ENCODE results near the gene GPI. TPM values are rescaled to one million over a fixed set of nuclear protein-coding genes. Genes with fewer than 3 reads are reported as not detected.
"Not testable (repeated sequence)": the region's sequence is repeated elsewhere in the genome, so short reads cannot be mapped to it uniquely, and the experiment has no call there.

The GPI gene
- total and polyA plus RNA-seq, 10 donors = 57.5 to 257 (median 161) TPM

DNA sequence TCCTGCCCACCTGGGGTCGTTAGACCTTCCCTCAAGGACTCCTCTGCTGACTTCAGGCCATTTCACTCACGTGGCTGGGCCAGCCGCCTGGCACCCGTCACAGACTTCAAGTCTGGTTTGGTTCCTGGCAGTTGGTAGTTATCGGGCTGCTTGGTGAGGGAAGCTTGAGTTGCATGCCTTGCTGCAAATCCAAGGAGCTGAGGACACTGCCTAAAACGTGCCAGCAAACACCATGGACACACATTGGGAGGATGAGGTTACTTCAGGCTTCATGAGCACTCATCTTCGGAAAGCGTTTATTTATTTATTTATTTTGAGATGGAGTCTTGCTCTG, 2.6 kb downstream of the GPI start:
- 70 to 97% (median 81%) methylated on average over 8 of the region's 8 CpGs for WGBS, 5 donors

DNA sequence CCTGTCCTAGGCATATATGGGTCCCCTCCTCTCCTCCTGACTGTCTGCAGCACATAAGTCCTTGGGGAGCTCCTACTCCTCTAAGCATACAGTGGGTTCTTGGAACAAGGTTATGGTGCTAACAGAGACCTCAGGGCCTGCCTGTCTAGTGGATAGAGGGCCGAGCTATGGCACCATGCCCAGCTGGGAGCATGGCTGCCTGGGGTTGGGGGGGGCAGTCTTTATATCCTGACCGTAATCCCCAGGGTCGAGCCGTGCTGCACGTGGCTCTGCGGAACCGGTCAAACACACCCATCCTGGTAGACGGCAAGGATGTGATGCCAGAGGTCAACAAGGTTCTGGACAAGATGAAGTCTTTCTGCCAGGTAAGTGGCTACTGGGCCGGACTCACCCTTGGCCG, 3.3 kb downstream of the GPI start:
- no peak for DNase-seq
- intact Hi-C loops (cut with DNase I; ENCODE audit: low total_unique reads) = no loop called here
- Histone ChIP-seq H3K4me1 (peaks cover 11 to 63% (median 32%) of the 10 kb centered on the region in 6 donors), H3K27ac (no peak overlapping the region), H3K9me3 (no peaks in the 10 kb centered on the region), H3K27me3 (replicated peaks in 1 of 7) (no peaks in the 10 kb centered on the region), H3K4me3 (no peak overlapping the region), H3K36me3 (peaks cover 0 to 69% (median 50%) of the 10 kb centered on the region in 6 donors)
- TF ChIP-seq POLR2AphosphoS5 (IDR thresholded peaks at IDR 0.05) (no peak), POLR2A (IDR thresholded peaks at IDR 0.05) (no peak)
- TF ChIP-seq, protein P1, sequence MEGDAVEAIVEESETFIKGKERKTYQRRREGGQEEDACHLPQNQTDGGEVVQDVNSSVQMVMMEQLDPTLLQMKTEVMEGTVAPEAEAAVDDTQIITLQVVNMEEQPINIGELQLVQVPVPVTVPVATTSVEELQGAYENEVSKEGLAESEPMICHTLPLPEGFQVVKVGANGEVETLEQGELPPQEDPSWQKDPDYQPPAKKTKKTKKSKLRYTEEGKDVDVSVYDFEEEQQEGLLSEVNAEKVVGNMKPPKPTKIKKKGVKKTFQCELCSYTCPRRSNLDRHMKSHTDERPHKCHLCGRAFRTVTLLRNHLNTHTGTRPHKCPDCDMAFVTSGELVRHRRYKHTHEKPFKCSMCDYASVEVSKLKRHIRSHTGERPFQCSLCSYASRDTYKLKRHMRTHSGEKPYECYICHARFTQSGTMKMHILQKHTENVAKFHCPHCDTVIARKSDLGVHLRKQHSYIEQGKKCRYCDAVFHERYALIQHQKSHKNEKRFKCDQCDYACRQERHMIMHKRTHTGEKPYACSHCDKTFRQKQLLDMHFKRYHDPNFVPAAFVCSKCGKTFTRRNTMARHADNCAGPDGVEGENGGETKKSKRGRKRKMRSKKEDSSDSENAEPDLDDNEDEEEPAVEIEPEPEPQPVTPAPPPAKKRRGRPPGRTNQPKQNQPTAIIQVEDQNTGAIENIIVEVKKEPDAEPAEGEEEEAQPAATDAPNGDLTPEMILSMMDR (IDR thresholded peaks at IDR 0.05 in 8 of 11, conservative IDR thresholded peaks at IDR 0.05 in 3 of 11) = no peak
- 75 to 95% (median 83%) methylated on average over 9 to 10 of the region's 10 CpGs for WGBS, 5 donors

More for the DNA sequence above, 2.6 kb downstream of the GPI start:
- intact Hi-C loops (cut with DNase I; ENCODE audit: low total_unique reads) = no loop called here
- Histone ChIP-seq H3K4me3 (peak overlapping the region in 1 of 8 donors; percentile 100), H3K36me3 (peaks cover 0 to 62% (median 46%) of the 10 kb centered on the region in 6 donors), H3K27me3 (replicated peaks in 1 of 7) (no peaks in the 10 kb centered on the region), H3K27ac (peak overlapping the region in 3 of 8 donors; percentile 87 to 91 (median 91)), H3K9me3 (no peaks in the 10 kb centered on the region), H3K4me1 (peaks cover 11 to 63% (median 32%) of the 10 kb centered on the region in 6 donors)
- TF ChIP-seq POLR2AphosphoS5 (IDR thresholded peaks at IDR 0.05) (no peak), POLR2A (IDR thresholded peaks at IDR 0.05) (no peak)
- TF ChIP-seq, protein P1 (IDR thresholded peaks at IDR 0.05 in 8 of 11, conservative IDR thresholded peaks at IDR 0.05 in 3 of 11) = no peak
- DNase-seq = no peak

DNA sequence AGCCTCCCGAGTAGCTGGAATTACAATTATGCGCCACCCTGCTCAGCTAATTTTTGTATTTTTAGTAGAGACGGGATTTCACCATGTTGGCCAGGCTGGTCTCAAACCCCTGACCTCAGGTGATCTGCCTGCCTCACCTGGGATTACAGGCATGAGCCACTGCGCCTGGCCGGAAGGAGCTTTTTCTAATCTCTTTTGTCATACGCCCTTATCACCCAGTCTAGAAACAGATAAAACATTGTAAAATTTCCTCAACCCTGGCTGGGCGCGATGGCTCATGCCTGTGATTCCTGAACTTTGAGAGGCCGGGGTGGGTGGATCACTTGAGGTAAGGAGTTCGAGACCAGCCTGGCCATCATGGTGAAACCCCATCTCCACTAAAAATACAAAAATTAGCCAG, 4.2 kb downstream of the GPI start:
- DNase-seq; H3K27me3 ChIP-seq (replicated peaks in 1 of 7); intact Hi-C loops (cut with DNase I; ENCODE audit: low total_unique reads); H3K9me3 ChIP-seq; H3K27ac ChIP-seq; H3K4me3 ChIP-seq: not testable (repeated sequence)
- Histone ChIP-seq H3K4me1 (peaks cover 11 to 60% (median 31%) of the 10 kb centered on the region in 6 donors), H3K36me3 (peaks cover 0 to 77% (median 53%) of the 10 kb centered on the region in 6 donors)
- WGBS, 5 donors = 94 to 98% (median 97%) methylated on average over 10 of the region's 10 CpGs

DNA sequence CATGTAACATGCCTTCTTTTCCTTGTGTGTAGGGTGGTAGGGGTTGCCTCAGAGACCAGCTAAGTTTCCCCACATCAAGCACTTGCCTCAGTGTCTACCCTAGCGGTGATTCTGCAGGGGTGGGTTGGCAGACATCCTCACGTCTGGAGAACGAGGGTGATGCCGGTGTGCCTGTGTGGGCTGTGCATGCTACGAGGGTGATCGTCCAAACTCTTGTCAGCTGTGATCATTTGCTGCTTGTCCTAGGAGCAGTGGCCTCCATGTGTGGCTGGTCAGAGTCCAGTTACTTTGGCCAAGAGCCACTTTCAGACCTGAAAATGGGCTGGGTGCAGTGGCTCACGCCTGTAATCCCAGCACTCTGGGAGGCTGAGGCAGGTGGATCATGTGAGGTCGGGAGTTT, 5.1 kb downstream of the GPI start:
- peak in 1 of 3 donors; percentile 13 for TF ChIP-seq POLR2AphosphoS5 (IDR thresholded peaks at IDR 0.05)
- no peak for TF ChIP-seq POLR2A (IDR thresholded peaks at IDR 0.05)
- Histone ChIP-seq H3K9me3 (no peaks in the 10 kb centered on the region), H3K36me3 (peaks cover 0 to 87% (median 63%) of the 10 kb centered on the region in 6 donors), H3K27me3 (replicated peaks in 1 of 7) (no peaks in the 10 kb centered on the region), H3K4me1 (peaks cover 7 to 54% (median 25%) of the 10 kb centered on the region in 6 donors), H3K27ac (no peak overlapping the region), H3K4me3 (no peak overlapping the region)
- 76 to 96% (median 85%) methylated on average over 8 of the region's 8 CpGs for WGBS, 5 donors
- intact Hi-C loops (cut with DNase I; ENCODE audit: low total_unique reads) = no loop called here
- DNase-seq = no peak

DNA sequence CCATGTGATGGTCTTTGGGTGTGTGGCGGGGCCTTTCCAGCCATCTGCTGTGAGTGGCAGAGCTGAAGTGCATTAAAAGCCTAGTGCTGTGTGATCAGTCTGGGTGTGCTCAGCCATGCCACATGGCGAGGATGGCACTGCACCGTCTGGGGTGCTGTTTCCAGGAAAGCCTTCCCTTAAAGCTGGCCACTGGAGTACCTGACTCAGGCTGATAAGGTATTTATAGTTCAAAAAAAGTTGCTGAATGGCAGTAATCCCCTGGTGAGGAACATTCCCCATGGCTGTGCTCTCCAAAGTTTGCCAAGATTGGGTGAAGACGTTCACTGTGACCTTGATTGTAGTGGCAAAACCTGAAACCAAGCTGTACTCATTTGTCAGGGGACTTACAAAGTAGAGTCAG, 6.0 kb downstream of the GPI start:
- 60 to 83% (median 82%) methylated on average over 3 to 4 of the region's 4 CpGs for WGBS, 5 donors
- H3K4me3 ChIP-seq = no peak overlapping the region
- no peak for DNase-seq
- no peaks in the 10 kb centered on the region for H3K9me3 ChIP-seq
- H3K27ac ChIP-seq = no peak overlapping the region
- H3K36me3 ChIP-seq = peaks cover 0 to 96% (median 71%) of the 10 kb centered on the region in 6 donors
- intact Hi-C loops (cut with DNase I; ENCODE audit: low total_unique reads) = no loop called here
- TF ChIP-seq, protein P1 (IDR thresholded peaks at IDR 0.05 in 8 of 11, conservative IDR thresholded peaks at IDR 0.05 in 3 of 11) = no peak
- TF ChIP-seq POLR2A (IDR thresholded peaks at IDR 0.05) (no peak), POLR2AphosphoS5 (IDR thresholded peaks at IDR 0.05) (no peak)
- H3K27me3 ChIP-seq (replicated peaks in 1 of 7) = no peaks in the 10 kb centered on the region
- peaks cover 4 to 48% (median 21%) of the 10 kb centered on the region in 6 donors for H3K4me1 ChIP-seq
